Endothelial cell of umbilical vein (primary cell): ENCODE measurements around the gene IGF2BP2. TPM values are rescaled to one million over a fixed set of nuclear protein-coding genes. Genes with fewer than 3 reads are reported as not detected.

Experiments used
- BruUV-seq: library from RNA; stranded (reverse); fragments of 400-500 nt; replicated peaks from 2 replicates; lab custom pipeline; 2021; lab: Mats Ljungman, UMichigan
- CTCF ChIA-PET: fragments of 300-600, 350-600 bp; sonication (Branson Sonifier 250); formaldehyde crosslinking; loops from one replicate; lab custom pipeline; 2021; ENCODE audit warnings: antibody characterized with exemption, inconsistent platforms; lab: Charles Lee
- POLR2A ChIA-PET: fragments of 300-600, 350-600 bp; sonication (Branson Sonifier 250); formaldehyde crosslinking; loops from one replicate; lab custom pipeline; 2021; ENCODE audit warnings: antibody characterized with exemption, inconsistent platforms; lab: Charles Lee
- DNase-seq: peaks from one replicate; pipeline ENCODE4 v3.0.0-alpha.2; 2011; ENCODE audit warnings: low read depth, low spot score
- FAIRE-seq: peaks from 2 replicates; lab custom pipeline; 2011; peaks lifted over from hg19 to GRCh38; lab: Jason Lieb, UNC
- H2AFZ ChIP-seq: 2 replicates; pipeline ENCODE4 v1.6.0; 2012; ENCODE audit warnings: low read depth, low read length, control low read depth, inconsistent platforms
- H3K27ac ChIP-seq: 2 replicates; pipeline ENCODE4 v1.5.1; 2011; ENCODE audit warnings: low read depth, mild to moderate bottlenecking, control low read depth, low read length, moderate library complexity; ENCODE audit not compliant: insufficient read depth
- H3K27me3 ChIP-seq, 2 experiments: 2 replicates each; pipeline versions ENCODE4 v1.6.0 to v1.6.1; 2011; ENCODE audit warnings: low read length in 2 of 2, mixed read lengths in 1 of 2; ENCODE audit not compliant: control insufficient read depth in 2 of 2, insufficient read depth in 2 of 2
- H3K36me3 ChIP-seq, 2 experiments: 2 replicates in 1 of 2; 3 replicates in 1 of 2; pipeline ENCODE4 v1.5.1; 2011; ENCODE audit warnings: low read length in 2 of 2, mild to moderate bottlenecking in 1 of 2, moderate library complexity in 1 of 2; ENCODE audit not compliant: control insufficient read depth in 2 of 2, insufficient read depth in 2 of 2; ENCODE audit errors: extremely low read depth in 1 of 2
- H3K4me1 ChIP-seq: 3 replicates; pipeline ENCODE4 v1.5.1; 2011; ENCODE audit warnings: mild to moderate bottlenecking, low read length; ENCODE audit not compliant: control insufficient read depth, insufficient read depth; ENCODE audit errors: extremely low read depth
- H3K4me2 ChIP-seq: 2 replicates; pipeline ENCODE4 v1.6.1; 2011; ENCODE audit warnings: low read length, control low read depth, mixed read lengths; ENCODE audit not compliant: insufficient read depth
- H3K4me3 ChIP-seq, 3 experiments: fragments of 200-600 bp in 1 of 3; sonication (generic), shearing (Covaris generic) in 1 of 3; replicated peaks in 1 of 3; 2 replicates each; pipeline ENCODE4 v1.5.1; 2011 to 2016; ENCODE audit warnings: control low read depth in 3 of 3, low read length in 3 of 3, mild to moderate bottlenecking in 2 of 3, inconsistent platforms in 1 of 3, low read depth in 1 of 3, moderate library complexity in 1 of 3; ENCODE audit not compliant: insufficient read depth in 1 of 3
- H3K79me2 ChIP-seq: 2 replicates; pipeline ENCODE4 v1.6.0; 2012; ENCODE audit warnings: low read length, inconsistent platforms; ENCODE audit not compliant: control insufficient read depth, insufficient read depth
- H3K9ac ChIP-seq: replicated peaks from 2 replicates; pipeline ENCODE3; 2011; ENCODE audit warnings: low read length, control low read depth; ENCODE audit not compliant: insufficient read depth; ENCODE audit errors: extremely low read depth
- H3K9me1 ChIP-seq: replicated peaks from 3 replicates; pipeline ENCODE4 v1.6.0; 2011; ENCODE audit warnings: mild to moderate bottlenecking, low read length; ENCODE audit not compliant: control insufficient read depth, insufficient read depth; ENCODE audit errors: extremely low read depth
- H3K9me3 ChIP-seq: replicated peaks from 2 replicates; pipeline ENCODE4 v1.5.1; 2012; ENCODE audit warnings: low read length, inconsistent platforms; ENCODE audit not compliant: control insufficient read depth, insufficient read depth
- H4K20me1 ChIP-seq: replicated peaks from 2 replicates; pipeline ENCODE3; 2011; ENCODE audit warnings: mild to moderate bottlenecking, low read length; ENCODE audit not compliant: control insufficient read depth, insufficient read depth; ENCODE audit errors: extremely low read depth
- CTCF ChIP-seq, 2 donors: IDR thresholded peaks; 1 replicate in 1 of 2; 2 replicates in 1 of 2; pipeline ENCODE4 v1.5.1; 2011; ENCODE audit warnings: low read length in 2 of 2, mild to moderate bottlenecking in 2 of 2, moderate library complexity in 2 of 2, control low read depth in 1 of 2, inconsistent platforms in 1 of 2, low read depth in 1 of 2; ENCODE audit not compliant: insufficient read depth in 1 of 2; ENCODE audit errors: extremely low read depth in 1 of 2
- EZH2 ChIP-seq: IDR thresholded peaks from 2 replicates; pipeline ENCODE4 v1.6.1; 2012; ENCODE audit warnings: borderline replicate concordance, low read depth, mild to moderate bottlenecking, moderate library complexity, low read length, inconsistent platforms; ENCODE audit not compliant: severe bottlenecking
- FOS ChIP-seq: IDR thresholded peaks from 2 replicates; pipeline ENCODE4 v1.6.1; 2011; ENCODE audit warnings: mild to moderate bottlenecking, low read length, moderate library complexity, borderline replicate concordance; ENCODE audit not compliant: insufficient read depth
- GATA2 ChIP-seq: IDR thresholded peaks from 2 replicates; pipeline ENCODE4 v1.7.0; 2011; ENCODE audit warnings: low read depth, mild to moderate bottlenecking, moderate library complexity, mixed read lengths, low read length; ENCODE audit not compliant: insufficient read length, insufficient read depth
- JUN ChIP-seq: IDR thresholded peaks from 2 replicates; pipeline ENCODE4 v1.6.1; 2011; ENCODE audit warnings: borderline replicate concordance, low read depth; ENCODE audit not compliant: insufficient read length, insufficient read depth
- MAX ChIP-seq: IDR thresholded peaks from 2 replicates; pipeline ENCODE4 v1.6.1; 2011; ENCODE audit not compliant: insufficient read depth, insufficient read length
- MYC ChIP-seq: IDR thresholded peaks from one replicate; pipeline ENCODE4 v1.6.1; 2011; ENCODE audit warnings: mild to moderate bottlenecking, low read depth, low read length
- POLR2A ChIP-seq: IDR thresholded peaks from 2 replicates; pipeline ENCODE4 v1.6.1; 2012; ENCODE audit warnings: low read depth, mild to moderate bottlenecking, control low read depth, low read length
- POLR2AphosphoS5 ChIP-seq: IDR thresholded peaks from 2 replicates; pipeline ENCODE4 v1.6.1; 2012; ENCODE audit warnings: low read depth, mild to moderate bottlenecking, control low read depth, low read length, moderate library complexity; ENCODE audit not compliant: insufficient read depth
- dilution Hi-C: fragments of 300-500 bp; cut with MboI; formaldehyde crosslinking; loops from one replicate; pipeline ENCODE4 v1.15.0; 2019; ENCODE audit warnings: low sequenced_read_pairs; ENCODE audit not compliant: extremely low pct_ligation_motif_present
- intact Hi-C: fragments of 100-400 bp; cut with micrococcal nuclease; formaldehyde crosslinking; loops from one replicate; pipeline ENCODE4 v1.10.0; 2022
- polyA plus RNA-seq, 4 experiments: library from polyadenylated mRNA; depleted of rRNA in 3 of 4; stranded (reverse) in 3 of 4; unstranded in 1 of 4; fragments of >200 nt; gene quantifications; 2 replicates each; pipeline versions ENCODE4 v1.2.1 to v1.2.3, GENCODE V29; 2011 to 2012; ENCODE audit warnings: missing spikeins in 1 of 4
- total RNA-seq: library from RNA; stranded (reverse); gene quantifications from 2 replicates; pipeline ENCODE4 v1.2.3, GENCODE V29; 2021

Gene IGF2BP2
- total and polyA plus RNA-seq, 2 donors (not counting 3 experiments of a cell fraction or from before 2014, with no cell fraction given) = 10.7 to 130 TPM

- POLR2A ChIA-PET = no interaction called here
- H3K79me2 ChIP-seq = no peaks in the 10 kb centered on the region
- BruUV-seq = no TSS peak
- H3K9me1 ChIP-seq = no peaks in the 10 kb centered on the region
- H3K27ac ChIP-seq = no peak overlapping the region
- FAIRE-seq (no peak), DNase-seq (no peak)
- TF ChIP-seq MYC = no peak
- no peak for TF ChIP-seq MAX
- no peak for TF ChIP-seq POLR2AphosphoS5
- TF ChIP-seq CTCF (IDR thresholded peaks at IDR 0.05; ENCODE audit: extremely low read depth in 1 of 2, insufficient read depth in 1 of 2, low read depth in 1 of 2, low read length in 2 of 2) = no peak
- no peak for TF ChIP-seq JUN
- no peak for TF ChIP-seq POLR2A
- TF ChIP-seq FOS = no peak
- TF ChIP-seq EZH2 = no peak
- TF ChIP-seq GATA2 = no peak
- no peak overlapping the region for H2AFZ ChIP-seq
- H3K4me3 ChIP-seq = no peak overlapping the region
- no peak overlapping the region for H3K4me2 ChIP-seq
- no peak overlapping the region for H3K9ac ChIP-seq
- no peaks in the 10 kb centered on the region for H3K9me3 ChIP-seq
- H3K27me3 ChIP-seq = no peaks in the 10 kb centered on the region
- H3K4me1 ChIP-seq = no peaks in the 10 kb centered on the region
- peaks cover 4 to 6% of the 10 kb centered on the region in 2 experiments for H3K36me3 ChIP-seq
- H4K20me1 ChIP-seq = no peaks in the 10 kb centered on the region
- dilution Hi-C loops = no loop called here
- intact Hi-C loops = no loop called here
- CTCF ChIA-PET = no interaction called here
Observed at GRCh38 chr3:185623939-185624665, 200.7 kb downstream of the IGF2BP2 start.
